Upper lobe of left lung (tissue), 6 donors: ENCODE measurements around the gene SLC6A19. TPM values are rescaled to one million over a fixed set of nuclear protein-coding genes. Genes with fewer than 3 reads are reported as not detected.
A peak's percentile ranks its signal among the peaks of the same experiment; 100 is the strongest.
"Not testable (repeated sequence)": the region's sequence is repeated elsewhere in the genome, so short reads cannot be mapped to it uniquely, and the experiment has no call there.

Experiments
- ATAC-seq, 2 donors: fragments of 200-7000 bp; cut with Tn5 transposase; one replicate each; pipeline ENCODE4 v1.9.1; 2022; ENCODE audit warnings: mild to moderate bottlenecking in 2 of 2, moderate library complexity in 2 of 2; ENCODE audit not compliant: low FRiP score in 2 of 2
- DNase-seq, 2 donors: peaks; one replicate each; pipeline ENCODE4 v3.0.0-alpha.2; 2019 to 2020
- H3K27ac ChIP-seq, 4 donors: fragments of 200-600 bp; sonication (generic); one replicate each; pipeline ENCODE4 v1.5.1; 2016 to 2019
- H3K27me3 ChIP-seq, 4 donors: fragments of 200-600 bp; sonication (generic); one replicate each; pipeline ENCODE4 v1.5.1; 2017 to 2019
- H3K36me3 ChIP-seq, 4 donors: fragments of 200-600 bp; sonication (generic); one replicate each; pipeline ENCODE4 v1.5.1; 2016 to 2019
- H3K4me1 ChIP-seq, 4 donors: fragments of 200-600 bp; sonication (generic); one replicate each; pipeline ENCODE4 v1.5.1; 2018 to 2019
- H3K4me3 ChIP-seq, 4 donors: fragments of 200-600 bp; sonication (generic); one replicate each; pipeline ENCODE4 v1.5.1; 2017 to 2019; ENCODE audit warnings: mild to moderate bottlenecking in 2 of 4, moderate library complexity in 1 of 4
- H3K9me3 ChIP-seq, 4 donors: fragments of 200-600 bp; sonication (generic); one replicate each; pipeline ENCODE4 v1.5.1; 2018 to 2019
- CTCF ChIP-seq, 6 experiments: fragments of 450-650 bp in 4 of 6; fragments of 200-600 bp in 2 of 6; sonication (generic) in 2 of 6; IDR thresholded peaks; one replicate each; pipeline ENCODE4 v1.5.1; 2016 to 2019; ENCODE audit warnings: antibody characterized with exemption in 6 of 6
- EP300 ChIP-seq, 4 donors: sonication (generic); formaldehyde crosslinking; IDR thresholded peaks; one replicate each; pipeline ENCODE4 v1.5.1; 2017; ENCODE audit warnings: antibody characterized with exemption in 4 of 4, control low read depth in 2 of 4
- POLR2A ChIP-seq, 4 donors: fragments of 450-650 bp; IDR thresholded peaks; one replicate each; pipeline ENCODE4 v1.5.1; 2016 to 2017; ENCODE audit warnings: antibody characterized with exemption in 4 of 4, mild to moderate bottlenecking in 2 of 4
- POLR2AphosphoS5 ChIP-seq, 2 donors: sonication (generic); formaldehyde crosslinking; IDR thresholded peaks; one replicate each; pipeline ENCODE4 v1.5.1; 2017; ENCODE audit warnings: antibody characterized with exemption in 2 of 2
- WGBS, 2 donors: methylation state at CpG; one replicate each; pipeline ENCODE4 v1.1.5; 2017 to 2018; 5-methylcytosine and 5-hydroxymethylcytosine counted together
- total RNA-seq, 6 donors: library from RNA; depleted of rRNA in 4 of 6; stranded (reverse); fragments of >200 nt in 4 of 6; gene quantifications; one replicate each; pipeline versions ENCODE4 v1.1.0 to v1.2.1, GENCODE V29; 2016 to 2021
- donor health status: DM: no; HTN: no; CAD: no; lungs with moderate emphysema.
- donor health status: DM: no; HTN: yes; CAD: no; lungs with severe emphysema.

SLC6A19 gene
- total RNA-seq, 6 donors from 2014 or later, result 0.03 to 0.06 TPM; not detected in 4

- ATAC-seq, result no peak
- H3K27me3 ChIP-seq, result no peaks in the 10 kb centered on the region
- TF ChIP-seq POLR2AphosphoS5 (IDR thresholded peaks at IDR 0.05), result no peak
- no peak for TF ChIP-seq POLR2A (IDR thresholded peaks at IDR 0.05)
- no peak for TF ChIP-seq CTCF (IDR thresholded peaks at IDR 0.05)
- TF ChIP-seq EP300 (IDR thresholded peaks at IDR 0.05), result no peak
- no peaks in the 10 kb centered on the region for H3K4me1 ChIP-seq
- no peak overlapping the region for H3K27ac ChIP-seq
- 88% methylated on average over 18 of the region's 18 CpGs; no CpG with 5 or more reads in 1 of the 2 donors for WGBS, 2 donors
- H3K9me3 ChIP-seq, result peaks cover 0 to 16% (median 7%) of the 10 kb centered on the region in 4 donors
- DNase-seq, result no peak
- no peaks in the 10 kb centered on the region for H3K36me3 ChIP-seq
- H3K4me3 ChIP-seq, result no peak overlapping the region
Observed at GRCh38 chr5:1264211-1264610, 62.8 kb downstream of the SLC6A19 start.

- WGBS, 2 donors, result 49 to 83% methylated on average over 3 to 14 of the region's 15 CpGs
- no peak overlapping the region for H3K27ac ChIP-seq
- no peak overlapping the region for H3K4me3 ChIP-seq
- TF ChIP-seq POLR2AphosphoS5 (IDR thresholded peaks at IDR 0.05), result no peak
- TF ChIP-seq POLR2A (IDR thresholded peaks at IDR 0.05), result no peak
- no peak for TF ChIP-seq CTCF (IDR thresholded peaks at IDR 0.05)
- TF ChIP-seq EP300 (IDR thresholded peaks at IDR 0.05), result no peak
- H3K9me3 ChIP-seq, result peaks cover 0 to 16% (median 7%) of the 10 kb centered on the region in 4 donors
- no peak for ATAC-seq
- no peaks in the 10 kb centered on the region for H3K36me3 ChIP-seq
- H3K4me1 ChIP-seq, result no peaks in the 10 kb centered on the region
- DNase-seq, result peak in 1 of 2 donors; percentile 60
- no peaks in the 10 kb centered on the region for H3K27me3 ChIP-seq
Observed at GRCh38 chr5:1265026-1265425, 63.6 kb downstream of the SLC6A19 start.

GRCh38 chr5:1265461-1266455 lies 64.4 kb downstream of the SLC6A19 start:
- H3K36me3 ChIP-seq, result no peaks in the 10 kb centered on the region
- H3K4me1 ChIP-seq, result no peaks in the 10 kb centered on the region
- TF ChIP-seq POLR2AphosphoS5 (IDR thresholded peaks at IDR 0.05), result no peak
- no peak for TF ChIP-seq POLR2A (IDR thresholded peaks at IDR 0.05)
- no peak for TF ChIP-seq EP300 (IDR thresholded peaks at IDR 0.05)
- peaks cover 0 to 16% (median 7%) of the 10 kb centered on the region in 4 donors for H3K9me3 ChIP-seq
- peak in 1 of 2 donors; percentile 70 for DNase-seq
- no peak overlapping the region for H3K4me3 ChIP-seq
- no peaks in the 10 kb centered on the region for H3K27me3 ChIP-seq
- H3K27ac ChIP-seq, result no peak overlapping the region
- WGBS, 2 donors, result 91 to 92% methylated on average over 25 to 40 of the region's 40 CpGs
- ATAC-seq, result peak in 1 of 2 donors; percentile 5

- peaks cover 0 to 12% (median 7%) of the 10 kb centered on the region in 4 donors for H3K9me3 ChIP-seq
- H3K4me3 ChIP-seq, result no peak overlapping the region
- H3K27ac ChIP-seq, result no peak overlapping the region
- DNase-seq (no peak), ATAC-seq (no peak)
- no peaks in the 10 kb centered on the region for H3K4me1 ChIP-seq
- 75 to 88% methylated on average over 9 of the region's 9 CpGs for WGBS, 2 donors
- TF ChIP-seq CTCF (IDR thresholded peaks at IDR 0.05), result no peak
- TF ChIP-seq POLR2AphosphoS5 (IDR thresholded peaks at IDR 0.05), result no peak
- no peak for TF ChIP-seq EP300 (IDR thresholded peaks at IDR 0.05)
- TF ChIP-seq POLR2A (IDR thresholded peaks at IDR 0.05), result no peak
- no peaks in the 10 kb centered on the region for H3K36me3 ChIP-seq
- H3K27me3 ChIP-seq, result no peaks in the 10 kb centered on the region
Observed at GRCh38 chr5:1266791-1267190, 65.4 kb downstream of the SLC6A19 start.

GRCh38 chr5:1267464-1267863 lies 66.1 kb downstream of the SLC6A19 start:
- H3K4me3 ChIP-seq, H3K36me3 ChIP-seq, DNase-seq, H3K27me3 ChIP-seq, H3K4me1 ChIP-seq, ATAC-seq, H3K27ac ChIP-seq, H3K9me3 ChIP-seq: not testable (repeated sequence)
- whole genome bisulfite sequencing, 2 donors, result 92% methylated on average over 5 of the region's 5 CpGs
